KOPT-K1 (cell line): ENCODE measurements around the gene SH3RF3.

Experiments
- H3K27ac ChIP-seq: fragments of 200-600 bp; sonication (generic); 2 replicates; pipeline ENCODE4 v1.5.1; 2016; ENCODE audit warnings: antibody characterized with exemption, mild to moderate bottlenecking, low read depth, low read length; ENCODE audit not compliant: poor library complexity, severe bottlenecking
- H3K36me3 ChIP-seq: fragments of 200-600 bp; sonication (generic); 2 replicates; pipeline ENCODE4 v1.5.1; 2017; ENCODE audit warnings: antibody characterized with exemption, mild to moderate bottlenecking, low read length, moderate library complexity; ENCODE audit not compliant: insufficient read depth
- H3K9me3 ChIP-seq: fragments of 200-600 bp; sonication (generic); 2 replicates; pipeline ENCODE4 v1.5.1; 2017; ENCODE audit warnings: antibody characterized with exemption, low read length, mild to moderate bottlenecking; ENCODE audit not compliant: insufficient read depth, poor library complexity, severe bottlenecking

SH3RF3 gene

GRCh38 chr2:109304731-109305470 is 175.9 kb downstream of the SH3RF3 start:
- no peak overlapping the region for H3K27ac ChIP-seq
- H3K9me3 ChIP-seq: no peaks in the 10 kb centered on the region
- H3K36me3 ChIP-seq: no peaks in the 10 kb centered on the region

- H3K27ac ChIP-seq: no peak overlapping the region
- H3K9me3 ChIP-seq: no peaks in the 10 kb centered on the region
- H3K36me3 ChIP-seq: no peaks in the 10 kb centered on the region
These were observed 176.6 kb downstream of the SH3RF3 start for GRCh38 chr2:109305490-109306167.

GRCh38 chr2:109306190-109306589 is 177.2 kb downstream of the SH3RF3 start:
- Histone ChIP-seq H3K9me3 (no peaks in the 10 kb centered on the region), H3K27ac (no peak overlapping the region), H3K36me3 (no peaks in the 10 kb centered on the region)

GRCh38 chr2:109311771-109312170 is 182.8 kb downstream of the SH3RF3 start:
- Histone ChIP-seq H3K36me3 (no peaks in the 10 kb centered on the region), H3K9me3 (no peaks in the 10 kb centered on the region), H3K27ac (no peak overlapping the region)

GRCh38 chr2:109312902-109313301 is 183.9 kb downstream of the SH3RF3 start:
- H3K36me3 ChIP-seq: no peaks in the 10 kb centered on the region
- H3K27ac ChIP-seq: no peak overlapping the region
- no peaks in the 10 kb centered on the region for H3K9me3 ChIP-seq

GRCh38 chr2:109313343-109313742 is 184.3 kb downstream of the SH3RF3 start:
- Histone ChIP-seq H3K36me3 (no peaks in the 10 kb centered on the region), H3K9me3 (no peaks in the 10 kb centered on the region), H3K27ac (no peak overlapping the region)

GRCh38 chr2:109316091-109316490 is 187.1 kb downstream of the SH3RF3 start:
- H3K9me3 ChIP-seq: no peaks in the 10 kb centered on the region
- H3K27ac ChIP-seq: no peak overlapping the region
- no peaks in the 10 kb centered on the region for H3K36me3 ChIP-seq

GRCh38 chr2:109317471-109318095 is 188.6 kb downstream of the SH3RF3 start:
- H3K36me3 ChIP-seq: no peaks in the 10 kb centered on the region
- H3K27ac ChIP-seq: no peak overlapping the region
- no peaks in the 10 kb centered on the region for H3K9me3 ChIP-seq

- Histone ChIP-seq H3K9me3 (no peaks in the 10 kb centered on the region), H3K27ac (no peak overlapping the region), H3K36me3 (no peaks in the 10 kb centered on the region)
These were observed 189.3 kb downstream of the SH3RF3 start for GRCh38 chr2:109318150-109318948.

GRCh38 chr2:109318949-109319342 is 189.9 kb downstream of the SH3RF3 start:
- no peaks in the 10 kb centered on the region for H3K9me3 ChIP-seq
- no peaks in the 10 kb centered on the region for H3K36me3 ChIP-seq
- H3K27ac ChIP-seq: no peak overlapping the region

GRCh38 chr2:109320195-109320922 is 191.4 kb downstream of the SH3RF3 start:
- no peaks in the 10 kb centered on the region for H3K9me3 ChIP-seq
- no peaks in the 10 kb centered on the region for H3K36me3 ChIP-seq
- H3K27ac ChIP-seq: no peak overlapping the region

GRCh38 chr2:109321570-109321969 is 192.6 kb downstream of the SH3RF3 start:
- H3K27ac ChIP-seq: no peak overlapping the region

GRCh38 chr2:109322111-109322510 is 193.1 kb downstream of the SH3RF3 start:
- Histone ChIP-seq H3K27ac (no peak overlapping the region), H3K9me3 (no peaks in the 10 kb centered on the region), H3K36me3 (no peaks in the 10 kb centered on the region)

More at GRCh38 chr2:109321570-109321969, 192.6 kb downstream of the SH3RF3 start:
- no peaks in the 10 kb centered on the region for H3K36me3 ChIP-seq
- no peaks in the 10 kb centered on the region for H3K9me3 ChIP-seq

- Histone ChIP-seq H3K27ac (no peak overlapping the region), H3K9me3 (no peaks in the 10 kb centered on the region), H3K36me3 (no peaks in the 10 kb centered on the region)
These were observed 193.6 kb downstream of the SH3RF3 start for GRCh38 chr2:109322641-109323040.
